Activated CD4-positive, alpha-beta T cell treated with anti-CD3 and anti-CD28 coated beads, Interleukin-2, Interleukin-4, amounts not matched to agents 100 ng/mL and 50 ng/mL, durations not matched to agents 16 hours and 8 hours (primary cell): ENCODE data around the gene BTBD9.

Experiments
- DNase-seq: peaks from one replicate; pipeline ENCODE4 v3.0.0-alpha.2; 2020; ENCODE audit warnings: low spot score

Gene BTBD9

DNA sequence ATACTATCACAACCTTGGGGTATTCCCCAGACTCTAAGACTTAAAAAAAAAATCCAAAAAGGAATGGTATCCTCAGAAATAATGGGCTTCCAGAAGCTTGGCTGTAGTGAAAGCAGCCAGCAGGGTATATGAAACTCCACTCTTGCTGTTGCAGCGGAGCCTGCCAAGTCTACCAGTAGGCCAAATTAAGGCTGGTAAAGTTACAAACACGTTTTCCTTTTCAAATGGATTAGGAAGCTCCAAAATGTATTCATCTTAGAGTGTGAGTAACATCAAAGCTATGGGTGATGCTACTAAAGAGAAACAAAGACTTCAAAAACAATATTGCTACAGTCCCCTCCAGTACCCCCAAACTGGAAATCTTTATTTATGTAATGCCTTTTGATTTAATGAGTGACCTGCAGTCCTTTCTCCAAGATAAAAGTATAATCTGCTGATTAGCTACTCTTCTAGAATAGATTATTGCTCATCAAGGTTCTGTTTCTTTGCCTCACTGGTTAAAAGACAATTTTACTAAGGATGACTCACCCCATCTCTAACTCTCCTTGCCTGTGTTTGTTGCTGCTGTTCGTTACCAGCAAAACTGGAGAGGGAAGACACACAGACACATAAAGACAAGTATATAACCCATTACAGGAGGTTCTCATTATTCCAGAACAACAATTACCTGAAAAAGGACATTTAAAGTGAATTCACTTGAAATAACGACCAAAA lies 84.9 kb downstream of the BTBD9 start:
- no peak for DNase-seq

DNA sequence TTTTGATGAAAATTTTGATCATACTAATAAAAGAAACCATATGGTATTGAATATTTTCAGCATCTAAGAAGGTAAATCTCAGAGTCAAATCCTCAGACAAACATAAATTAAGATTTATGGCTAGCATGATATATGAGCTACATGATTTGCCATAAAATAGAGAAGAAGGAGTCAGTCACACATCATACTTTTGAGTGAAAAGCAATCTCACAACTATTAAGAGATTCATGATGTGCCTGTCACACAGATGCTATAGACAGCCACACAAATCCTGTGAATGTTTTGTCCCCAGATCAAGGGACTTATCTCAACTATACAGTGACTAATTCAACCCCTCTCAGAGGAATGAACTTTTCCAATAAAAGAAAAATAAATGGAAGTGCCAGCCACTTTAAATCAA lies 85.7 kb downstream of the BTBD9 start:
- DNase-seq = no peak

DNA sequence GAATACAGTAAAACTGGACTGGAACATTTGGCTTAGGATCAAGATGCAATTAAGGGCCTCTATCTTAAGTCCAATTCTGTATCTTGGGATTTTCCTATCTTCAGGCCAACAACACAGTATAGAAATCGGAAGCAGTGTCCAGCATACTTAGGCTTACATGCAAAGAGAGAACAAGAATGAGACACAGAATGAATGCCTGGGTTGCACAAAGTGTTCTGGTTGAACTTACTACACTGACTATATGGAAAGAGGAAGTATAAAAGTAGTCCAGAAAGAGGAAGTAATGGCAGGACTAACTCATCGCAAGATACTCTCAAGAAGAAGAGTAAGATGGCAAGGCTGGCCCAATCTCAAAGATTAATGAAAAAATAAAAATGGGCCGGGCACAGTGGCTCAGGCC lies 87.6 kb downstream of the BTBD9 start:
- DNase-seq = no peak

DNA sequence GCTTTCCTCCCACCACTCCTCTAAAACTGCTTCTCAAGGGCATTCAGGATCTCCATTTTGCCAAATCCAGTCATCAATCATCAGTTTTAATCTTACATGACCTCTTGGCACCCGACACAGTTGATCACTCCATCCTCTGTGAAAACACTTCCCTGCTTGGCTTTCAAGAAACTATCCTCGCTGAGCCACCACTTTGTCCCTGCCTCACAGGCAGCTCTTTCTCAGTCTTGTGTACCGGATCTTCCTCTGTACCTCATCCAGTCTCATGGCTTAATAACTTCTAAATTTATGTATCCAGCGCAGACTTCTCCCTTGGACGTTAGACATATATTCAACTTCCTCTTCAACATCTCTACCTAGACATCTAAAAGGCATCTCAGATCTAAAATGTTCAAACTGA lies 89.9 kb downstream of the BTBD9 start:
- DNase-seq = no peak

DNA sequence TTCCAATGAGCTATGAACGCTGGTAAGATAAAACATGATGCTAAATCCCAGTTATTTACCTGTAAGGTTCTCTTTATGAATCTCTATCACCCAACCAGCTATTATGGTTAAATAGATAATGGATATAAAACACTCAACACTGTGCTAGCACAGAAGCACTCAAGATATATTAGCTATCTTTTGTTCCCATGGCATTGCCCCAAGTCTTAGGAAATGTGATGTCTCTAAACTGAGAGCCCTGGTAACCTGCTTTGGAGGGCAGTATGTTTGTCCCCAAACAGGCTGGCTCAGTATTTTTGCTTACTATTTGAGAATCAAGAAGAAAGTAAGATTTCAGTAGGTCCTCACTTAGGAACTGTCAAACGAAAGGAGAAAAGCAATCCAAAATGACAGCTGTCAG lies 90.5 kb downstream of the BTBD9 start:
- DNase-seq = no peak

DNA sequence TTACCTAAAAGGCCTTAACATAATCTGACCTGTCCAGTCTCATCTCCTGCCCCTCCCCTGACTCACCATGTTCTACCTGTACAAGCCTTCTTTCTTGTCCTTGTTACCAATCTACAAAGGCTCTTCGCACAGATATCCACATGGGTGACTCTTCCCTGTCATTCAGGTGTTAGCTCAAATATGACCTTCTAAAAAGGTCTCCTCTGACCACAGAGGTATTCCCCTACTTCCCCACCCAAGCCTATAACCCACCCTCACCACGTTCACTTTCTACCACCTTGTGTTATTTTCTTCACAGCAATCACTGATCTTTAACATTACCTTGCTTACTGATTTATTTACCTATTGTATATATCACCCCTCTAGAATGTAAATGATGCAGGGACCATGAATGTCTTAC lies 96.7 kb downstream of the BTBD9 start:
- no peak for DNase-seq

DNA sequence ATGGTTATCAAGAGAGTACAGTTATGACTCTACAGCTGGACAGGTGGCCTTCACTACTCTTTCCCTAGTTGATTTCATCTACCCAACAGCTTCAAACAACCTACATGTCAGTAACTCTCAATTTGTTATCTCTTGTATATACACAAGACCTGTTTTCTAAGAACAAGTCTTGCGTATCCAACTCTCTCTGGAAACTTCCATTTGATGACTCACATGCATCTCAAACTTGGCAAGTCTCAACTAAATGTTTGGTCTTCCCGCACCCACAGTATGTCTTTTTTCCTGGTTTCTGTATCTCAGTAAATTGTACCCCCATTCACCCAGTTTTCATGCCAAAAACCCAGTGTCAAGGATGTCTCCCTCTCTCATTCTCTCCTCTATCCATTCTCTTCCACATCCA lies 97.7 kb downstream of the BTBD9 start:
- no peak for DNase-seq

DNA sequence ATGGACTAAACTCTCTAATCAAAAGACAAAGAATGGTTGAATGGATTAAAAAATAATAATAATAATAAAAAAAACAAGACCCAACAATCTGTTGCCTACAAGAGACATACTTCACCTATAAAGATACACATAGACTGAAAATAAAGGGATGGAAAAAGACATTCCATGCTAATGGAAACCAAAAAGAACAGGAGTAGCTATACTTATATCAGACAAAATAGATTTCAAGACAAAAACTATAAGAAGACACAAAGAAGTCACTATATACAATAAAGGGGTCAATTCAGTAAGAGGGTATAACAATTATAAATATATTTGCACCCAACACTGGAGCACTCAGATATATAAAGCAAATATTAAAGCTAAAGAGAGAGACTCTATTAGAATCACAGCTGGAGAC lies 106.7 kb downstream of the BTBD9 start:
- no peak for DNase-seq

DNA sequence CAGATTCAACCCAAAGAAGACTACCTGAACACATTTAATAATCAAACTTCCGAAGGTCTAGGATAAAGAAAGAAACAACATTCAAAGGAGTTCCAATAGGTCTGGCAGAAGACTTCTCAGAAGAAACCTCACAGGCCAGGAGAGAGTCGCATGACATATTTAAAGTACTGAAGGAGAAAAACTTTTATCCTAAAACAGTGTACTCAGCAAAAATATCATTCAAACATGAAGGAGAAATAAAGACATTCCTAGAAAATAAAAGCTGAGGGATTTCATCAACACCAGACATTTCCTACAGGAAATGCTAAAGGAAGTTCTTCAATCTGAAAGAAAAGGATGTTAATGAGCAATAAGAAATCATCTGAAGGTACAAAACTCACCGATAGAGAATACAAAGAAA lies 108.6 kb downstream of the BTBD9 start:
- DNase-seq = no peak

DNA sequence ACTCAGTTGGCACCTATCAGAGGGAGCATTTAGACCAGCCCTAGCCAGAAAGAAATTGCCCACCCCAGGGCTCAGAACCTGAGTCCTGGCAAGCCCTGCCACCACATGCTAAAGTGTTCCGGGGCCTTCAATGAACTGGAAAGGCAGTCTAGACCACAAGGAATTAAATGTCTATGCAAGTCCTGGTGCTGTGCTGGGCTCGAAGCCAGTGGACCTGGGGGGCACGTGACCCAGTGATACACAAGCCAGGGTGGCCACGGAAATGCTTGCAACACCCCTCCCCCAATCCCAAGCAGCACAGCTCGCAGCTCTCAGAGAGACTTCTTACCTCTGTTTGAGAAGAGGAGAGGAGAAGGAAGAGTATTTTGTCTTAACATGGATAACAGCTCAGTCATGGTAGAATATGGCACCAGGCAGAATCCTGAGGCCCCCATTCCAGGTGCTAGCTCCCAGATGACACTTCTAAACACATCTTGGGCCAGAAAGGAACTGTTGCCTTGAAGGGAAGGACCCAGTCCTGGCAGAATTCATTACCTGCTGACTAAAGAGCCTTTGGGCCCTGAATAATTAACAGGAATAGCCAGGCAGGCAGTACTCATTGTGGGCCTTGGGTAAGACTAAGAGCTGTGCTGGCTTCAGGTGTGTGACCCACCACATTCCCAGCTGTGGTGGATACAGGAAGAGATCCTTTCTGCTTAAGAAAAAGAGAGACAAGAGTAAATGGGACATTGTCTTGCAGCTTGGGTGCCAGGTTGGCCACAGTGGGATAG lies 111.3 kb downstream of the BTBD9 start:
- no peak for DNase-seq

DNA sequence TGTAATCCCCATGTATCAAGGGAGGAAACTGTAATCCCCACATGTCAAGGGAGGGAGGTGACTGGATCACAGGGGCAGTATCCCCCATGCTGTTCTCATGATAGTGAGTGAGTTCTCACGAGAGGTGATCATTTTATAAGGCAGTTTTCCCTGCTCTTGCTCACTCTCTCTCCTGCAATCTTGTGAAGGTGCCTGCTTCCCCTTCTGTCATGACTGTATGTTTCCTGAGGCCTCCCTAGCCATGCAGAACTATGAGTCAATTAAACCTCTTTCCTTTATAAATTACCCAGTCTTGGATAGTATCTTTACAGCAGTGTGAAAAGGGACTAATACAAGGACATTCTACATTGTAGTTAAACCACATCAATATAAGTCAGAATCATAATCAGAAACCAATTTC lies 112.4 kb downstream of the BTBD9 start:
- no peak for DNase-seq

DNA sequence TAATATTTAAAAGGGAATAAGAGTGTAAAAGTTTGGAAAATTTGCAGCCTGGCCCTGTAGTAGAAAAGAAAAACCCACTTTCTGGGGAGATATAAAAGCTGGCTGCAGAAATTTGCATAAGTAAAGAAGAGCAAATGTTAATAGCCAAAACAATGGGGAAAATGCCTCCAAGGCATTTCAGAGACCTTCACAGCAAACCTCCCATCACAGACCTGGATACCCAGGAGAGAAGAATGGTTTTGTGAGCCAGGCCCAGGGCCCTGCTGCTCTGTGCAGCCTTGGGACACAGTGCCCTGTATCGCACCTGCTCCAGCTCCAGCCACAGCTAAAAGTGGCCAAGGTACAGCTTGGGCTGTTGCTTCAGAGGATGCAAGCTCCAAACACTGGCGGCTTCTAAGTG lies 113.8 kb downstream of the BTBD9 start:
- DNase-seq = no peak

DNA sequence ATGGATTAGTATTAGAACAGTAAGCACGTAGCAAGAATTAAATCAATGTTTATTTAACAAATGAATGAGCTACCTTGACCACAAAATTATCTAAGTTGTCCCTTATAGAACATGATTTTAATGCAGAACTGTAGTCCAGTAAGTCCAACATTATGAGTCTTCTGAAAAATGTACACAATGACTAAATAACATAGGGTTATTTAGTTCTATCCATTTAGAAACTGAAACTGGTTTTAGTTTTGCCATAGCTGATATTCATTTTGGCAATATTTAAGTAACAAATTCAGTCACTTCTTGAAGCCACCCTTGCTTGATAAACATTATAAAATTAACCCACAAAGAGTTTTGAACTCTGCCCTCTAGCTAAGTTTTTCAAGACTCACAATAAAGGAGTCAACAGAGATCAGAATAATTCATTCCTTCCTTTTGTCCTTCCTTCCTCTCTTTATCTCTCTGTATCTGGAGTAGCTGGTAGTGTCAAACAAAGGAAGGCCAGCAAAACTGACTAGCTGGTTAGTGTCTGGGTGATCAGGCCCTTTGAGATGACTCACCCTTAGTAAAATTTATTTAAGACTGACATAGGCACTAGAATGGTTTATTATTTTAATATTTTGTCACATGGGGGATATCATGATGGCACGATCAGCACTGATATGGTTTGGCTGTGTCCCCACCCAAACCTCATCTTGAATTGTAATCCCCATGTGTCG lies 115.1 kb downstream of the BTBD9 start:
- DNase-seq = peak; percentile 18

DNA sequence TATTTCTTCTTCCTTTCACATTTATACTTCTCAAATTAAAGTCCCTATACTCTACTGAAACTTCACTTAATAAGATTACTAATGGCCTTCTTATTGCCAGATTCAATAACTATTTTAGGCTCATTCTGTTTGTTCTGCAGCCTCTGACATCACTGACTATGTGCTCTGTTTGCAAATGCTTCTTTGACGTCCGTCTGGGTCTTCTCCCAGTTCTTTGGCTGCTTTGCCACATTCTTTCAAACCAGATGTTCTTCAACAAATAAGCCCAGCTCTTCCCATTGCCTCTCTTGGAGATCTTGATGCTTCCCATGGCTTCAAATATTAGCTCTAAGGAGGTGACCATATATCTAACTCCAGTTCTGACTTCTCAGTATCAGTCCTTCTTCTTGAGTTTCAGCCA lies 117.4 kb downstream of the BTBD9 start:
- no peak for DNase-seq

DNA sequence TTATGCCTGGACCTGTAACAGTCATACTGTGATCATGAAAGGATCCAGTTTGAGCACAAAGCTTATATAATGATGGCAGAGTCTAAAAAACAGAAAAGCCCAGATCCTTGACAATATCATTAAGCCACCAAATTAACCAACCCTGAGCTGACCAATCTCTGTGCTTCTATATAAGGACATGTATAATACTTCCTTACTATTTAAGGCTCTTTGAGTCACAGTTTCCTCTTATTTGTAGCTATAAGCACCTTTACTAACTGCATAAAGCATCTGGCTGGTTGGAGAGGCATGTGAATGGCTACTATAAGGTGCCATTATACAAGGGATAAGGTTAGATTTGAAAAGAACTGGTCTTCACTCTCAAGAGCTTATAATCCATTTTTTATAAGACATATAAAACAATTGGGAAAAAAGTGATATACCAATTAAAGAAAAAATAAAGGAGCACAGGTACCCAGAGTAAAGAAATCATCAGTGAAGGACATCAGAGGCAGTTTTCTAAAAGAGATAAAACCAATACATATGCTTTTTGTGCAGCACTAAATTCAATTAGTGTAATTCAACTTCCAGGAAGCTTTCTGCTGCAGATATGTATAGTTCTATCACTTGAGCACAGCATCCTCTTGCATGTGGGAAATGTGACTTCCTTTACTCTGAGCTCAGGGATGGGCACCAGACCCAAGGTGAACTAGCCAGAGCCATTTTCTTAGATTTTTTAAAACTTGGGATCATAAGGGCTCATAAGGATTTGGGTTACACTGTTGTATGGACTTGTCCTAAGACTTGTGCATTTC lies 121.0 kb downstream of the BTBD9 start:
- no peak for DNase-seq

DNA sequence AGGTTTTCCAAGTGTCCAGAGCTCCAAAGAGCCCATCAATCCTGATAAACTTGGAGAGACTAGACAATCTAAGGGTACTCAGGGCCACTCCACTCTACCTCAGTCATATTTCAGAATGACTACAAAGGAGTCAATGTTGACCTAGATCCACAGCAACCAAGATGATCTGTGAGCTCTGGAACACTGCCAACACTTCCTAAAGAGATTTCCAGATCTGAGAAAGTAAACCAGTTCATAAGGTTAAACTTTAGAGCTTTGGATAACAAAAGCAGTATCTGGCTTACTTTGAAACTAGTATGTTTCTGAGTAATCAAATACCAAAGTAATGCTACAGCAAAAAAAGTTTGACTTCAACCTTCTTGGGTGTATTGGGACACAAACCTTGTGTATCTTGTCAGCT lies 122.7 kb downstream of the BTBD9 start:
- DNase-seq = no peak

DNA sequence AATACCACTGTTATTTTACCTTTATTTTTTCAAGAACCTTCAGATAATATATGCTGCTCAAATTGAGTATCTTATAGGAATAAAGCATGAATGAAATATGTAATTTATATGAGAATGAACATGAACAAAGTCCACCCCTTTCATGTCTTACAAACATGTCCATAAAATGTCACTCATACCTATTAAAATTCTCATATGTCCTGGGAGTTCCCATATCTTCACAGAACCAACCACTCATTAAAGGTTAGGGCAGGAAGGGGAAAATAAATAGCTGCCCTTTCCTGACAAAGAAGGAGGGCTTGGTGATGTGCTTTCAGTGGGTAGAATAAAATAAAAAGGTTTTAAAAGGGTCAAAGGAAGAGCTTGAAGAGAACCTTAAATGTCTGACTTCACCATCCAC lies 125.3 kb downstream of the BTBD9 start:
- DNase-seq = no peak

DNA sequence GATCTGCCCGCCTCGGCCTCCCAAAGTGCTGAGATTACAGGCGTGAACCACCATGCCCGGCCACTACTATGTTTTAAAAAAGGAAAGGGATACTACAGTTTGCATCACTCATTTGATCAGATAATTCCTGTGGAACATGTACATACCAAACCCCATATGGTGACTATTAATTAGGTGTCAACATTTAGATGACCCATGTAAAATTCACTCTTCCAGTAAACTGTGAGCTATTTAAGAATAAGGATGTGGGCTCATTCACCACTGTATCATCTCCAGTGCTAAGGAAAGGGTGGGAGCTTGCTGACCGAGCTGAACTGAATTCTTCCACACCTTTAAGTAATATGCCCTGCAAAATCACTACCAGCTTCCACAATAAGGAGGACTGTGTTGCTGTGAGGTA lies 127.5 kb downstream of the BTBD9 start:
- DNase-seq = no peak

DNA sequence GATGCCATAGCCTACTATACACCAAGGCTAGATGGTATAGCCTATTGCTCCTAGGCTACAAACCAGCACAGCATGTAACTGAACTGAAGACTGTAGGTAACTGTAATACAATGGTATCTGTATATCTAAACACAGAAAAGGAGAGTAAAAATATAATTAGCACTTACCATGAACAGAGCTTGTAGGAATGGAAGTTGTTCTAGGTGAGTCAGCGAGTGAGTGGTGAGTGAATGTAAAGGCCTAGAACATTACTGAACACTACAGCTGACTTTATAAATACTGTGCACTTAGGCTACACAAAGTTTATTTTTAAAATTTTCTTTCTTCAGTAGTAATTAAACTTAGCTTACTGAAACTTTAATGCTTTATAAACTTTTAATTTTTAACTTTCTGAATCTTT lies 129.5 kb downstream of the BTBD9 start:
- DNase-seq = no peak

DNA sequence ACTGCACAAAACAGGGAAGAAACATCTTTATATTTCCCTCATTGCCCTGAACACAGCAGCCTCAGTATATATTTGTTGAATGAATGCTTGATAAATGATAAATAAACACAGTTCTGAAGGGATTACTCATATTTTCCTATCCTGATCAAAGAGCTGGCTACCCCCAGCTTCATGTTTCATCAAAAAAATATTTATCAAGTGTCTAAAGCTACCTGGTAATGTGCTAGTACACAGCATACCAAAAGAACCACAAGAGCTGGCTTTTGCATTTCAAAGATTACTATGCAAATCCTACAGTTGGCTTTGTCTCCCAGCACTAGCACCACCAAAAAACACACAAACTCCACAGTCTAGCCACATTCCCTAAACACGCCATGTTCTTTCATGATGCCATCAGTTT lies 130.0 kb downstream of the BTBD9 start:
- DNase-seq = no peak

DNA sequence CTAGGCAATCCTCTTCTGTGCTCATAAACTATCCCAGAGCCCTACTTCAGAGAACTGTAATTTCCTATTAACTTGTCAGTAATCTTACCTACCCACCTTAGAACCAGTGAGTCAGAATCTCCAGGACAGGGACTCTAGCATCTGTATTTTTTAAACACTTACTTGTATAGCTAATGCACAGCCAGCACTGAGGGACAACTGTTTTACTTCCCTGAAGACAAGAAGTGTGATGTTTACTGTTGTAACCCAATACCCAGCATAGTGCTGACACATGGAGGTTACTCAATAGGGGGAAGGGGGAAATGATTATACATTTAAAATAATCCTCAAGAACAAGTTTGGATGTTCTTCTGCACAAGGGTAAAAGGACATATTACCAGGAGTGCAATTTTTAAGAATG lies 130.8 kb downstream of the BTBD9 start:
- DNase-seq = no peak

DNA sequence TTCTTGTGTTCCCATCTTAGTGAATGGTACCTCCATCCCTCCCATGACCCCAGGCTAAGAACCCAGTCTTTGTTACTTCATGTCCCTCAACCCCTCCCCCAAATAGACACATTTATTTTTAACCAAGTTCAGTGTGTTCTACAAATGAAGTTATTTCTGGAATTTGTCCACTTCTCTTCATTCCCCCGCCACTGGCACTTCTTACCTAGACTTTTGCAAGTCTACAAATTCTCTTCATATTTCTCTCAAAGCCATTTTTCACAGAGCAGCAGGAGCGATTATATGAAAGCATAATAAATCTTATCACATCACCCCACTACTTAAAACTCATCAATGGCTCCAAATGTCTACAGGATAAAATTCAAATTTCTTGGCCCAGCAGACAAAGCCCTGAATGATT lies 131.4 kb downstream of the BTBD9 start:
- no peak for DNase-seq

DNA sequence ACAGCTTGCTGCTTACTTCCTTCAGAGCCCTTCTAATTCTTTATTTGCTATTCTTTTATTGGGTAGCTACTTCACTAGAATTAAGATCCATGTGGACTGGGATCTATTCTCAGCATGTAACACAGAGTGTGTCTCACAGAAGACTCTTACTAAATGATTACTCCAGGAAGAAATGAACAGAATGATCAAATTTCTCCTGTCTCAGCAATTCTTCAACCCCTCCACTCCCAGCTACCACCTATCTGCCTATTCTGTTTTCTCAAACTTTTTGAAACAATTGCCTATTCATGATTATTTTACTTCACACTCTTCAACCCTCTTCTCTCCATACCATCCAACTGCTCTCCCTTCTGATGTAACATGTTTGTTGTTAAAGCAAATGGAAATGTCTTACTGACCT lies 132.6 kb downstream of the BTBD9 start:
- no peak for DNase-seq
